GM10248 (cell line): ENCODE results near the gene TMEM164.

Source experiments
- CTCF ChIA-PET: fragments of 300-600 bp; sonication (Branson Sonifier 250); formaldehyde crosslinking; extraction: SDS; loops from one replicate; lab custom pipeline; 2021; ENCODE audit warnings: antibody characterized with exemption; lab: Yijun Ruan, JAX
- POLR2A ChIA-PET: fragments of 350-650 bp; sonication (Branson Sonifier 250); formaldehyde crosslinking; extraction: SDS; loops from one replicate; lab custom pipeline; 2020; ENCODE audit warnings: antibody characterized with exemption; lab: Yijun Ruan, JAX
- DNase-seq: peaks from one replicate; pipeline ENCODE4 v3.0.0; 2012; ENCODE audit errors: extremely low spot score
- TF ChIP-seq, protein P1 (sequence below): IDR thresholded peaks from 2 replicates; pipeline ENCODE4 v1.5.1; 2012; ENCODE audit warnings: mild to moderate bottlenecking, low read depth; ENCODE audit errors: extremely low read depth, missing control alignments, control extremely low read depth

Gene TMEM164

DNA sequence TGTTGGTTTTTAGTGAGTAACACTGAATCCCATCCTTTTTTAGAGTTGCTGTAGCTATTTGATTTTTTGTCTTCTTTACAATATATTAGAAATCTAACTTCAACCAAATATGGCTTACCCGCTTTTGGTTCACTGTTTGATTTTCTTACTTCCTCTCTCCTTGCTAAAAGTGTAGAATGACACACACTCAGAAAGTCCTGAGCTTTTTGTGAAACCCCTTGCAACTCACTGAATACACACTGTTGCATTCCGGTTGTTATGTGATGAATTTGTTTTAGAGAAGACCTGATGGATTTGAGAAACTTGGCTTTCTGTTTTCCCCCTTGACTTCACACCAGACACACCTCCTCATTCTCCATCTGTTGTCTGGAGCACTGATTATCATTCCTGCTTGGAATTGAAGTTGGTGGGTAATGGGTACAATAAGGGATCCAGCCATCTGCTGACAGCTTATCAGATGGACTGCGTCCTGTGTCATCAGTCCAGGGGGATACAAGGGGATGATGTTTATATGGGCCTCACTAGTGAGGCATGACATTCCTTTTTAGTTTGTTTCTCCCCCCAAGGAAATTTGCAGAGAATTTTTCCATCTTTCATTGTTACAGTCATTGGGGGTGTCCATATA lies 5.2 kb downstream of the TMEM164 start:
- DNase-seq, result no peak
- TF ChIP-seq, protein P1, sequence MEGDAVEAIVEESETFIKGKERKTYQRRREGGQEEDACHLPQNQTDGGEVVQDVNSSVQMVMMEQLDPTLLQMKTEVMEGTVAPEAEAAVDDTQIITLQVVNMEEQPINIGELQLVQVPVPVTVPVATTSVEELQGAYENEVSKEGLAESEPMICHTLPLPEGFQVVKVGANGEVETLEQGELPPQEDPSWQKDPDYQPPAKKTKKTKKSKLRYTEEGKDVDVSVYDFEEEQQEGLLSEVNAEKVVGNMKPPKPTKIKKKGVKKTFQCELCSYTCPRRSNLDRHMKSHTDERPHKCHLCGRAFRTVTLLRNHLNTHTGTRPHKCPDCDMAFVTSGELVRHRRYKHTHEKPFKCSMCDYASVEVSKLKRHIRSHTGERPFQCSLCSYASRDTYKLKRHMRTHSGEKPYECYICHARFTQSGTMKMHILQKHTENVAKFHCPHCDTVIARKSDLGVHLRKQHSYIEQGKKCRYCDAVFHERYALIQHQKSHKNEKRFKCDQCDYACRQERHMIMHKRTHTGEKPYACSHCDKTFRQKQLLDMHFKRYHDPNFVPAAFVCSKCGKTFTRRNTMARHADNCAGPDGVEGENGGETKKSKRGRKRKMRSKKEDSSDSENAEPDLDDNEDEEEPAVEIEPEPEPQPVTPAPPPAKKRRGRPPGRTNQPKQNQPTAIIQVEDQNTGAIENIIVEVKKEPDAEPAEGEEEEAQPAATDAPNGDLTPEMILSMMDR, result no peak
- CTCF ChIA-PET, result interaction anchor here (0.7 to 1.4 kb wide), 6 partner anchors 9 to 523 kb away, joined by 3 to 4 read pairs (median 3); no protein-coding TSS in a partner anchor
- POLR2A ChIA-PET, result no interaction called here

GRCh38 chrX:110012818-110013485 lies 10.0 kb downstream of the TMEM164 start:
- TF ChIP-seq, protein P1, result no peak
- no peak for DNase-seq
- ChIA-PET CTCF (interaction anchor here (1.1 kb wide), 1 partner anchor 134 kb away, joined by 5 read pairs; no protein-coding TSS in a partner anchor), POLR2A (no interaction called here)

DNA sequence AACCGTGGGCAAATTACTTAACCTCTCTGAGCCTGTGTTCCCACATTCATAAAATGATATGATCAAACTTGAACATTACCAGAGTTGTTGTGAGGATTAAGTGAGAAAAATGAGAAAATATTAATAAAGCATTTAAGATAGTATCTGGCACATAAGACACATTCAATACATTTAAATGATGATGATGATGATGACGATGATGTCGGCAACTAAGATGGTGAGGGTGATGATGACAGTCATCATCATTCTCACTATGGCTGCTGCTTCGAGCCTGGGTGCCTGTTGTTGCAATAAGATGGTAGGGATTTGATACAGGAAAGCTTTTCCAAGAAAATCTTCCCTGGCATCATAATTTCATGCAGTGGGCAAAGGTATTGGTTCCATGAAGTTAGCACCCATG lies 11.1 kb downstream of the TMEM164 start:
- ChIA-PET CTCF (interaction anchor here (0.9 to 1.0 kb wide), 3 partner anchors 9 to 123 kb away, joined by 3 read pairs; no protein-coding TSS in a partner anchor), POLR2A (no interaction called here)
- TF ChIP-seq, protein P1, result no peak
- no peak for DNase-seq

- no peak for DNase-seq
- ChIA-PET CTCF (interaction anchor here (0.9 kb wide), 2 partner anchors 8 to 10 kb away, joined by 3 read pairs; no protein-coding TSS in a partner anchor), POLR2A (no interaction called here)
- TF ChIP-seq, protein P1, result no peak
These were observed 12.1 kb downstream of the TMEM164 start for GRCh38 chrX:110015032-110015431.

- TF ChIP-seq, protein P1, result no peak
These were observed 13.0 kb downstream of the TMEM164 start for GRCh38 chrX:110015915-110016314.

GRCh38 chrX:110020536-110020935 lies 17.6 kb downstream of the TMEM164 start:
- TF ChIP-seq, protein P1, result no peak
- CTCF ChIA-PET, result interaction anchor here (1.7 kb wide), 1 partner anchor 43 kb away, joined by 3 read pairs; no protein-coding TSS in a partner anchor
- POLR2A ChIA-PET, result no interaction called here
- DNase-seq, result no peak

More at GRCh38 chrX:110015915-110016314, 13.0 kb downstream of the TMEM164 start:
- ChIA-PET CTCF (interaction anchor here (0.9 kb wide), 1 partner anchor 11 kb away, joined by 3 read pairs; no protein-coding TSS in a partner anchor), POLR2A (no interaction called here)
- no peak for DNase-seq
